H1 (cell line): ENCODE measurements around the gene OR2V2. TPM values are rescaled to one million over a fixed set of nuclear protein-coding genes. Genes with fewer than 3 reads are reported as not detected.

Experiments used
- CTCF ChIA-PET: fragments of 300-600 bp; sonication (Branson Sonifier 250); formaldehyde crosslinking; loops from one replicate; lab custom pipeline; 2021; ENCODE audit not compliant: partially characterized antibody; lab: Charles Lee
- POLR2A ChIA-PET: fragments of 300-600 bp; sonication (Branson Sonifier 250); formaldehyde crosslinking; loops from one replicate; lab custom pipeline; 2021; ENCODE audit warnings: inconsistent platforms; ENCODE audit not compliant: partially characterized antibody; lab: Charles Lee
- DNase-seq, 2 experiments: peaks; one replicate each; pipeline versions ENCODE4 v3.0.0 to v3.0.0-alpha.2; 2010 to 2022; ENCODE audit warnings: low spot score in 2 of 2, low read depth in 1 of 2, mixed read lengths in 1 of 2
- FAIRE-seq: peaks from 2 replicates; lab custom pipeline; 2011; peaks lifted over from hg19 to GRCh38; lab: Jason Lieb, UNC
- H2AFZ ChIP-seq: 2 replicates; pipeline ENCODE4 v1.8.1; 2012; ENCODE audit warnings: low read length, inconsistent platforms
- H2AK5ac ChIP-seq: 2 replicates; pipeline ENCODE4 v1.6.1; 2013; ENCODE audit warnings: low read depth, low read length
- H2BK120ac ChIP-seq: replicated peaks from 2 replicates; pipeline ENCODE3; 2013; ENCODE audit warnings: low read depth, low read length, inconsistent platforms
- H2BK12ac ChIP-seq: 2 replicates; pipeline ENCODE4 v1.6.1; 2013; ENCODE audit warnings: low read depth, low read length
- H2BK15ac ChIP-seq: 2 replicates; pipeline ENCODE4 v1.6.1; 2013; ENCODE audit warnings: low read length
- H2BK20ac ChIP-seq: 2 replicates; pipeline ENCODE4 v1.6.1; 2013; ENCODE audit warnings: low read length
- H2BK5ac ChIP-seq: 2 replicates; pipeline ENCODE4 v1.6.1; 2013; ENCODE audit warnings: low read depth, low read length
- H3K14ac ChIP-seq: 2 replicates; pipeline ENCODE4 v1.6.1; 2013; ENCODE audit warnings: inconsistent platforms; ENCODE audit not compliant: insufficient read length
- H3K18ac ChIP-seq: 2 replicates; pipeline ENCODE4 v1.6.1; 2013; ENCODE audit warnings: low read length; ENCODE audit errors: extremely low read depth
- H3K23ac ChIP-seq: 2 replicates; pipeline ENCODE4 v1.6.1; 2013; ENCODE audit warnings: inconsistent platforms; ENCODE audit not compliant: insufficient read length
- H3K23me2 ChIP-seq: 2 replicates; pipeline ENCODE4 v1.6.1; 2013; ENCODE audit warnings: low read depth, low read length
- H3K27ac ChIP-seq: 2 replicates; pipeline ENCODE4 v1.6.1; 2011; ENCODE audit warnings: low read depth, low read length, inconsistent platforms
- H3K27me3 ChIP-seq, 4 experiments: replicated peaks in 1 of 4; 1 replicate in 1 of 4; 2 replicates in 3 of 4; pipeline versions ENCODE4 v1.6.1 to v1.8.1; 2011 to 2013; ENCODE audit warnings: low read length in 3 of 4, mild to moderate bottlenecking in 3 of 4, inconsistent platforms in 2 of 4, mixed read lengths in 2 of 4, moderate library complexity in 1 of 4; ENCODE audit not compliant: control insufficient read depth in 3 of 4, insufficient read depth in 3 of 4; ENCODE audit errors: extremely low read depth in 1 of 4
- H3K36me3 ChIP-seq, 4 experiments: 2 replicates each; pipeline versions ENCODE4 v1.6.1 to v1.8.1; 2011 to 2013; ENCODE audit warnings: mild to moderate bottlenecking in 4 of 4, low read length in 3 of 4, moderate library complexity in 2 of 4, control low read depth in 1 of 4, inconsistent platforms in 1 of 4; ENCODE audit not compliant: insufficient read depth in 4 of 4, control insufficient read depth in 2 of 4
- H3K4ac ChIP-seq: replicated peaks from 2 replicates; pipeline ENCODE3; 2013; ENCODE audit warnings: low read length, low read depth, mixed read lengths, inconsistent platforms; ENCODE audit not compliant: insufficient read length
- H3K4me1 ChIP-seq, 4 experiments: replicated peaks in 1 of 4; 1 replicate in 1 of 4; 2 replicates in 3 of 4; pipeline versions ENCODE4 v1.6.1 to v1.8.1; 2011 to 2013; ENCODE audit warnings: low read length in 3 of 4, inconsistent platforms in 2 of 4, mixed read lengths in 1 of 4; ENCODE audit not compliant: insufficient read depth in 4 of 4, control insufficient read depth in 3 of 4
- H3K4me2 ChIP-seq, 2 experiments: 2 replicates each; pipeline versions ENCODE4 v1.6.1 to v1.8.1; 2011 to 2013; ENCODE audit warnings: low read depth in 2 of 2, low read length in 2 of 2, control low read depth in 1 of 2, inconsistent platforms in 1 of 2, mild to moderate bottlenecking in 1 of 2; ENCODE audit not compliant: insufficient read depth in 1 of 2
- H3K4me3 ChIP-seq, 4 experiments: fragments of 200-600, 300-600 bp in 1 of 4; sonication (generic), shearing (Covaris generic), sonication (Bioruptor Twin) in 1 of 4; 2 replicates each; pipeline versions ENCODE4 v1.5.1 to v1.8.1; 2011 to 2016; ENCODE audit warnings: low read length in 4 of 4, low read depth in 3 of 4, control low read depth in 2 of 4, inconsistent platforms in 2 of 4, mild to moderate bottlenecking in 2 of 4, mixed read lengths in 1 of 4, moderate library complexity in 1 of 4; ENCODE audit not compliant: insufficient read depth in 2 of 4; ENCODE audit errors: extremely low read depth in 1 of 4
- H3K56ac ChIP-seq: replicated peaks from 2 replicates; pipeline ENCODE3; 2013; ENCODE audit warnings: low read depth, mild to moderate bottlenecking, mixed read lengths, low read length, inconsistent platforms; ENCODE audit not compliant: insufficient read length
- H3K79me1 ChIP-seq: 2 replicates; pipeline ENCODE4 v1.6.1; 2013; ENCODE audit warnings: low read depth, low read length, control low read depth
- H3K79me2 ChIP-seq, 2 experiments: 2 replicates each; pipeline versions ENCODE4 v1.6.1 to v1.8.1; 2012 to 2013; ENCODE audit warnings: low read length in 2 of 2, mild to moderate bottlenecking in 2 of 2, inconsistent platforms in 1 of 2; ENCODE audit not compliant: insufficient read depth in 2 of 2, control insufficient read depth in 1 of 2
- H3K9ac ChIP-seq, 4 experiments: replicated peaks in 1 of 4; 1 replicate in 1 of 4; 2 replicates in 3 of 4; pipeline versions ENCODE4 v1.6.1 to v1.8.1; 2011 to 2013; ENCODE audit warnings: low read depth in 3 of 4, low read length in 3 of 4, control low read depth in 2 of 4, mild to moderate bottlenecking in 2 of 4, moderate library complexity in 2 of 4, inconsistent platforms in 1 of 4; ENCODE audit errors: extremely low read depth in 1 of 4
- H3K9me3 ChIP-seq, 2 experiments: 2 replicates each; pipeline versions ENCODE4 v1.6.1 to v1.8.1; 2012 to 2013; ENCODE audit warnings: mild to moderate bottlenecking in 2 of 2, moderate library complexity in 2 of 2, control low read depth in 1 of 2, inconsistent platforms in 1 of 2, low read depth in 1 of 2, low read length in 1 of 2, mixed read lengths in 1 of 2; ENCODE audit not compliant: insufficient read depth in 2 of 2
- H4K20me1 ChIP-seq, 2 experiments: replicated peaks in 1 of 2; 2 replicates each; pipeline versions ENCODE3 to v1.8.1; 2011 to 2013; ENCODE audit warnings: inconsistent platforms in 2 of 2, low read length in 2 of 2, mild to moderate bottlenecking in 1 of 2; ENCODE audit not compliant: insufficient read depth in 2 of 2, control insufficient read depth in 1 of 2
- H4K5ac ChIP-seq: 2 replicates; pipeline ENCODE4 v1.6.1; 2013; ENCODE audit warnings: low read length, low read depth, mixed read lengths, inconsistent platforms; ENCODE audit not compliant: insufficient read length
- H4K8ac ChIP-seq: 2 replicates; pipeline ENCODE4 v1.8.0; 2013; ENCODE audit warnings: mild to moderate bottlenecking, moderate library complexity, low read length, inconsistent platforms; ENCODE audit not compliant: insufficient read depth; ENCODE audit errors: extremely low read depth
- H4K91ac ChIP-seq: replicated peaks from 2 replicates; pipeline ENCODE3; 2013; ENCODE audit warnings: low read length, mixed read lengths, inconsistent platforms; ENCODE audit not compliant: insufficient read length
- ASH2L ChIP-seq: fragments of 200-600, 300-600 bp; sonication (generic); IDR thresholded peaks from one replicate; pipeline ENCODE4 v1.7.1; 2017; ENCODE audit warnings: low read length
- ATF2 ChIP-seq: IDR thresholded peaks from 2 replicates; pipeline ENCODE4 v1.6.1; 2012; ENCODE audit warnings: low read length, inconsistent platforms
- CBX5 ChIP-seq: fragments of 300-800, 300-1000 bp; sonication (generic); IDR thresholded peaks from 2 replicates; pipeline ENCODE4 v1.7.1; 2016; ENCODE audit warnings: antibody characterized with exemption, low read length, low read depth
- CHD1 ChIP-seq: IDR thresholded peaks from 2 replicates; pipeline ENCODE4 v1.6.1; 2012; ENCODE audit warnings: low read depth, low read length, improper control_type of control experiment
- CTBP2 ChIP-seq: IDR thresholded peaks from 2 replicates; pipeline ENCODE4 v1.7.0; 2011; ENCODE audit warnings: borderline replicate concordance, mild to moderate bottlenecking, moderate library complexity, mixed read lengths, low read length; ENCODE audit not compliant: insufficient read depth, insufficient read length
- EGR1 ChIP-seq: IDR thresholded peaks from 2 replicates; pipeline ENCODE4 v1.6.1; 2011; ENCODE audit warnings: low read depth, low read length, borderline replicate concordance
- GABPA ChIP-seq: IDR thresholded peaks from 2 replicates; pipeline ENCODE4 v1.6.1; 2011; ENCODE audit warnings: mild to moderate bottlenecking, low read length, moderate library complexity, borderline replicate concordance; ENCODE audit not compliant: insufficient read depth
- PHF8 ChIP-seq: fragments of 200-600 bp; sonication (generic); conservative IDR thresholded peaks from 2 replicates; pipeline ENCODE4 v1.7.1; 2012; ENCODE audit warnings: low read depth, mild to moderate bottlenecking, inconsistent platforms, low read length, moderate library complexity
- POLR2A ChIP-seq, 2 experiments: IDR thresholded peaks; 1 replicate in 1 of 2; 2 replicates in 1 of 2; pipeline ENCODE4 v1.6.1; 2011; ENCODE audit warnings: low read depth in 2 of 2, low read length in 2 of 2, mild to moderate bottlenecking in 2 of 2; ENCODE audit errors: control extremely low read depth in 1 of 2
- RFX5 ChIP-seq: IDR thresholded peaks from 2 replicates; pipeline ENCODE4 v1.6.1; 2011; ENCODE audit warnings: low read depth, low read length, improper control_type of control experiment, borderline replicate concordance
- SIRT6 ChIP-seq: IDR thresholded peaks from one replicate; pipeline ENCODE4 v1.7.1; 2012; ENCODE audit warnings: low read length, inconsistent platforms
- YY1 ChIP-seq: IDR thresholded peaks from 2 replicates; pipeline ENCODE4 v1.6.1; 2011; ENCODE audit warnings: low read depth, mild to moderate bottlenecking, low read length
- ZNF274 ChIP-seq: IDR thresholded peaks from 2 replicates; pipeline ENCODE4 v1.7.0; 2012; ENCODE audit warnings: low read length, borderline replicate concordance; ENCODE audit errors: extremely low read depth
- whole genome bisulfite sequencing, 2 experiments: shearing (Covaris generic) in 1 of 2; methylation state at CpG; one replicate each; pipeline versions ENCODE4 v1.1.6 to v1.1.7; 2013 to 2015; ENCODE audit warnings: low lambda C conversion rate in 2 of 2, mixed read lengths in 2 of 2, inconsistent platforms in 1 of 2, low coverage in 1 of 2, missing lambda C conversion rate in 1 of 2; ENCODE audit not compliant: insufficient replicate concordance in 2 of 2, insufficient coverage in 1 of 2, insufficient read length in 1 of 2; ENCODE audit errors: extremely low coverage in 1 of 2, missing lambda C conversion rate in 1 of 2; 5-methylcytosine and 5-hydroxymethylcytosine counted together
- polyA plus RNA-seq, 7 experiments: library from polyadenylated mRNA; depleted of rRNA in 3 of 7; stranded (reverse) in 5 of 7; unstranded in 2 of 7; fragments of >200 nt in 5 of 7; fragments of 200-250 nt in 2 of 7; gene quantifications; 1 replicate in 5 of 7; 2 replicates in 1 of 7; 4 replicates in 1 of 7; pipeline versions ENCODE4 v1.2.1 to v1.2.3, GENCODE V29; 2011 to 2013; ENCODE audit warnings: missing spikeins in 2 of 7, mixed read lengths in 2 of 7
- total RNA-seq: library from RNA; stranded (reverse); fragmentation: NEBNext Ultra II Directional; extraction: Animal tissue kit (Norgen Biotek cat#: 25700); gene quantifications from 2 replicates; pipeline ENCODE4 v1.2.1, GENCODE V29; 2021

Gene OR2V2
- total and polyA plus RNA-seq, 2 of the 8 experiments (the other 6 are each of a cell fraction or from before 2014, with no cell fraction given): not detected

GRCh38 chr5:181152406-181152805 is 5.0 kb downstream of the OR2V2 start:
- peaks cover 0 to 6% (median 1%) of the 10 kb centered on the region in 4 experiments; a peak in 4 of 7 replicates for H3K4me1 ChIP-seq
- DNase-seq: no peak
- H4K20me1 ChIP-seq: no peaks in the 10 kb centered on the region
- no peaks in the 10 kb centered on the region for H3K27me3 ChIP-seq
- ChIA-PET CTCF (interaction anchor here (1.1 to 1.2 kb wide), 2 partner anchors 34 to 52 kb away, joined by 3 to 4 read pairs; no protein-coding TSS in a partner anchor), POLR2A (no interaction called here)
- no peak overlapping the region for H4K5ac ChIP-seq
- H4K91ac ChIP-seq: no peak overlapping the region
- H3K79me1 ChIP-seq: no peaks in the 10 kb centered on the region
- no peak overlapping the region for H2BK5ac ChIP-seq
- no peak overlapping the region for H2BK15ac ChIP-seq
- WGBS, 2 experiments: 84% methylated on average over 9 of the region's 9 CpGs; no CpG with 5 or more reads in 1 of the 2 experiments
- no peak overlapping the region for H3K56ac ChIP-seq
- H3K23ac ChIP-seq: no peak overlapping the region
- TF ChIP-seq ZNF274 (no peak), PHF8 (no peak), CTBP2 (no peak), CBX5 (no peak), SIRT6 (no peak), ASH2L (no peak), EGR1 (no peak), CHD1 (no peak), ATF2 (no peak), POLR2A (IDR thresholded peaks at IDR 0.05; ENCODE audit: control extremely low read depth in 1 of 2, low read depth in 2 of 2, low read length in 2 of 2) (no peak), RFX5 (no peak), YY1 (no peak), GABPA (no peak)
- H2BK12ac ChIP-seq: no peak overlapping the region
- no peak overlapping the region for H3K9ac ChIP-seq
- H3K36me3 ChIP-seq: no peaks in the 10 kb centered on the region; a peak in 1 of 8 replicates
- no peaks in the 10 kb centered on the region for H3K79me2 ChIP-seq
- no peak overlapping the region for H3K4me3 ChIP-seq
- H3K4me2 ChIP-seq: no peak overlapping the region
- no peak overlapping the region for H2BK120ac ChIP-seq
- H3K27ac ChIP-seq: no peak overlapping the region
- H3K9me3 ChIP-seq: no peaks in the 10 kb centered on the region
- no peak overlapping the region for H3K14ac ChIP-seq
- H4K8ac ChIP-seq: no peak overlapping the region
- no peak overlapping the region for H3K18ac ChIP-seq
- no peak overlapping the region for H2AK5ac ChIP-seq
- H3K4ac ChIP-seq: no peak overlapping the region
- H3K23me2 ChIP-seq: no peaks in the 10 kb centered on the region
- no peak overlapping the region for H2AFZ ChIP-seq
- no peak for FAIRE-seq
- H2BK20ac ChIP-seq: no peak overlapping the region
